Skeletal muscle satellite cell (primary cell): ENCODE data around the gene EPHB4.

ENCODE experiments used
- H3K27me3 ChIP-seq: 2 replicates; pipeline ENCODE4 v1.7.0; 2013; ENCODE audit warnings: low read length; ENCODE audit not compliant: control insufficient read depth, insufficient read depth
- H3K36me3 ChIP-seq: 2 replicates; pipeline ENCODE4 v1.7.0; 2013; ENCODE audit warnings: mild to moderate bottlenecking, control low read depth, low read length; ENCODE audit not compliant: insufficient read depth
- H3K4me1 ChIP-seq: 2 replicates; pipeline ENCODE4 v1.7.0; 2013; ENCODE audit warnings: low read length; ENCODE audit not compliant: control insufficient read depth, insufficient read depth
- H3K4me2 ChIP-seq: 2 replicates; pipeline ENCODE4 v1.7.0; 2013; ENCODE audit warnings: mild to moderate bottlenecking, low read length
- H3K4me3 ChIP-seq: 2 replicates; pipeline ENCODE4 v1.7.0; 2013; ENCODE audit warnings: low read length
- H3K9ac ChIP-seq: 2 replicates; pipeline ENCODE4 v1.7.0; 2013; ENCODE audit warnings: mild to moderate bottlenecking, low read depth, low read length, moderate library complexity
- H3K9me3 ChIP-seq: replicated peaks from 2 replicates; pipeline ENCODE4 v1.7.0; 2013; ENCODE audit warnings: mild to moderate bottlenecking, control low read depth, low read length

The EPHB4 gene

GRCh38 chr7:100852048-100852872 is 24.9 kb upstream of the EPHB4 start, which contains the start of gene SLC12A9:
SLC12A9 (plus strand) TSS chr7:100852713; CDS start chr7:100854198, 1,485 bp downstream.
- H3K4me2 ChIP-seq: peak within 1 kb of the TSS; percentile 98
- no peaks in the 10 kb centered on the region for H3K9me3 ChIP-seq
- H3K9ac ChIP-seq: peak within 1 kb of the TSS; percentile 88
- no peaks in the 10 kb centered on the region for H3K27me3 ChIP-seq
- H3K4me3 ChIP-seq: peak within 1 kb of the TSS; percentile 96
- peaks cover 7% of the 10 kb centered on the region for H3K4me1 ChIP-seq
- H3K36me3 ChIP-seq: no peaks in the 10 kb centered on the region

DNA sequence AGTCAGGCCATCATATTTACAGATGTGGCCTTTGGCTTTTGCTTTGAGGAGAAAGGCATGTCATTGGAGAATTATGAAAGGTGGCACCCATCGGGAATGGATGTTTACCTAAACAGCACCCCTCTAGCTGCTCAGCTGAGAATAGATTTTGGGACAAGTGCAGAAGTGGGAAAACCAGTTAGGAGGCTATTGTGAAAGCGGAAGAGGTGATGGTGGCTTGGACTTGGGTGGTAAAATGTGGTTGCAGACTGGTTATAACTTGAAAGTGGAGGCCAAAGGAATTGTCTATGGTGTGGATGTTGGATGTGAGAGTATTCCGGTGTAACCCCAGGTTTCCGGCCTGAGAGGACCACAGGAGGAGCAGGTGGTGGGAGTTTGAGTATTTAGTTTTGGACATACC is 20.0 kb upstream of the EPHB4 start:
- Histone ChIP-seq H3K9me3 (no peaks in the 10 kb centered on the region), H3K27me3 (no peaks in the 10 kb centered on the region), H3K4me3 (no peak overlapping the region), H3K9ac (no peak overlapping the region), H3K4me1 (peaks cover 3% of the 10 kb centered on the region), H3K4me2 (no peak overlapping the region), H3K36me3 (no peaks in the 10 kb centered on the region)

DNA sequence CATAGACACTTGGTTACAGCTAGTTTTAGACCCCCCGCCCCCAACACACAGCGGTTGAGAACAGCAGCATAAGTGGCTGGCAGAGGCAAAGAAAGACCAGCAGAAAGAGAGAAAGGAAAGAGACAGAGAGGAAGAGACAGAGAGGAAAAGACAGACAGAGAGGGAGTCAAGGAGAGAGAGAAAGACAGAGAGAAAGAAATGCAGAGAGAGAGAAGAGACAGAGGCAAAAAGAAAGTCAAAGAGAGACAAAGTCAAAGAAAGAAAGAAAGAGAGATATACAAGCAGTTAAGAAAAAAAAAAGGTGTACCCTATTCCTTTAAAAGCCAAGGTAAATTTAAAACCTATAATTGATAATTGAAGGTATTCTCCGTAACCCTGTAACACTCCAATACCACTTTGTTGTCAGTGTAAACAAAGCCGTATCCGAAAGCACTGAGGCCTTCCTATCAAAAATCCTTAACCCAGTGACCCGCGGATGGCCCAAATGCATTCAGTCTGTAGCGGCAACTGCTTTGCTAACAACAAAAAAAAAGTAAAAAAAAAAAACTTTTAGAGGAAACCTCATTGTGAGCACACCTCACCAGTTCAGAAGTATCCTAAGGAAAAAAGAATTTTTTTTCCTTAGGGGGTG is 13.3 kb upstream of the EPHB4 start:
- no peak overlapping the region for H3K9ac ChIP-seq
- no peak overlapping the region for H3K4me3 ChIP-seq
- H3K4me2 ChIP-seq: no peak overlapping the region
- H3K9me3 ChIP-seq: no peaks in the 10 kb centered on the region
- peaks cover 4% of the 10 kb centered on the region for H3K4me1 ChIP-seq
- no peaks in the 10 kb centered on the region for H3K27me3 ChIP-seq
- no peaks in the 10 kb centered on the region for H3K36me3 ChIP-seq

DNA sequence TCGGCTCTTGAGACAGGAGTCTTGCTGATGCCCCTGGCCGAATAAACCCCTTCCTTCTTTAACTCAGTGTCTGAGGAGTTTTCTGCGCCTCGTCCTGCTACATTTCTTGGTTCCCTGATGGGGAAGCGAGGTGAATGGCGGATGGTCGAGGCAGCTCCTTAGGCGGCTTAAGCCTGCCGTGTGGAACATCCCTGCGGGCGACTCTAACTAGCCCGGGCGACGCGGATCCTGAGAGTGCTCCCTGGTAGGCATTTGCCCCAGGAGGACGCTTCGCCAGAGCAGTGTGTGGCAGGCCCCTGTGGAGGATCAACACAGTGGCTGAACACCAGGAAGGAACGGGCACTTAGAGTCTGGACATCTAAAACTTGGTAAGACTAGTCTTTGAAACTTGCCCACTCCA is 12.0 kb upstream of the EPHB4 start:
- Histone ChIP-seq H3K9me3 (no peaks in the 10 kb centered on the region), H3K36me3 (no peaks in the 10 kb centered on the region), H3K4me3 (no peak overlapping the region), H3K4me1 (peaks cover 4% of the 10 kb centered on the region), H3K9ac (no peak overlapping the region), H3K27me3 (no peaks in the 10 kb centered on the region), H3K4me2 (no peak overlapping the region)

- Histone ChIP-seq H3K4me3 (peak overlapping the region; percentile 63), H3K9ac (peak overlapping the region; percentile 72), H3K4me1 (peaks cover 4% of the 10 kb centered on the region), H3K9me3 (no peaks in the 10 kb centered on the region), H3K4me2 (peak overlapping the region; percentile 74), H3K36me3 (no peaks in the 10 kb centered on the region), H3K27me3 (no peaks in the 10 kb centered on the region)
Observed at GRCh38 chr7:100837099-100837836, 9.9 kb upstream of the EPHB4 start.

DNA sequence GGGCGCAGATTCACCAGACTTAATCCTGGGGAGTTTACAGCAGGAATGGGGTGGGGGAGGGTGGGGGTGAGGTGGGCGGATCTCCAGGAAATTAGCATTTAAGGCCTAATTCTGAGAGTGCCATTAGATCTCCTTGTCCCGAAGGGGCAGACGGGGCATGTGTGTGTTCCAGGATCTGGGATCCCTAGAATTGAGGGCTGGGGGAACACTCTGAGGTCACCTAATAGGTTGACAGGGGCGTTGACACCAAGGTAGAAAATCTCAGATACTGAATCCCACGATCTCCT is 9.4 kb upstream of the EPHB4 start:
- Histone ChIP-seq H3K9me3 (no peaks in the 10 kb centered on the region), H3K36me3 (no peaks in the 10 kb centered on the region), H3K4me2 (peak overlapping the region; percentile 74), H3K4me3 (peak overlapping the region; percentile 63), H3K9ac (peak overlapping the region; percentile 72), H3K4me1 (peaks cover 4% of the 10 kb centered on the region), H3K27me3 (no peaks in the 10 kb centered on the region)

DNA sequence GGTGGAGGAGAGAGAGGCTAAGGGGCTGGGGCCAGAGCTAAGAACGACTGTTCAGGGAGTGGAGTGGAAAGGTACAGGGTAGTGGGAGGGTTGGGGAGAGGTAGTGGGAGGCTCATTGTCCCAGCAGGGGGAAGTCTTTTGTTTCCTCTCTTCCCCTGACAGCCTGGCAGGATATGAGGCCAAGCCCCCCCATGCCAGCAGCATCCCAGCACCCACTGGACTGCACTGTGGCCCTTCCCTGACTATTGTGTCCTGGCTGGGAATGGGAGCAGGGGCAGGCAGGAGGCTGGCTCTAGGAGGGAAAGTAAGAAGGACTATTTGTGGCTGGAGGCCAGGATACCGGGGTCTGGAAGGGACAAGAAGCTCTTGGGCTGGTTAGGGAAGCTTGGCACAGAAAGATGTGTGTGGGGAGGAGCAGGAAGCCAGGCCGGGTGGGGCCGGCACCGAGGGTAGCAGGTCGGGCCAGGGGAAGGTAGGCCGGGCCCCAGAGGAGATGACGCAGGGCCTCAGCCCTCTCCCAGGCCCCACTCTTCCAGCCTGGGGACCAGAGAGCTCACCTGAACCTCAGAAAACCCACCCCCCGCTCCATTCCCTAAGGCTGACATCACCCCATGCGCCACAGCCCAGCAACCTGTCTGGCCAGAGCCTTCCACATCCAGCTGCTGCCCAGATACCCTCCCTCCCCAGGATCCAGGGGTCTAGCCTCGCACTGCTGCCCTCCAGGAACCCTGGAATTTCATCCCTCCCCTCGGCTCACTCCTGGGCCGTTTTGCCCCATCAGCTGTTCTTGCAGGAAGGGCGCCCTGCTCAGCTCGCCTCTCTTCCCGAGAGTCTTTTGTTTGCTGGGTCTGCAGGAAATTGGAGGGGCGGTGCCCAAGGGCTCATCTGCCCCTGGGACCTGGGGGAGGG is 8.8 kb upstream of the EPHB4 start:
- Histone ChIP-seq H3K9ac (no peak overlapping the region), H3K4me1 (peaks cover 4% of the 10 kb centered on the region), H3K36me3 (no peaks in the 10 kb centered on the region), H3K4me3 (no peak overlapping the region), H3K4me2 (no peak overlapping the region), H3K27me3 (no peaks in the 10 kb centered on the region), H3K9me3 (no peaks in the 10 kb centered on the region)

GRCh38 chr7:100832281-100832633 is 4.9 kb upstream of the EPHB4 start:
- H3K27me3 ChIP-seq: no peaks in the 10 kb centered on the region
- no peak overlapping the region for H3K4me3 ChIP-seq
- H3K4me1 ChIP-seq: peaks cover 4% of the 10 kb centered on the region
- no peak overlapping the region for H3K9ac ChIP-seq
- H3K4me2 ChIP-seq: no peak overlapping the region
- H3K36me3 ChIP-seq: no peaks in the 10 kb centered on the region
- no peaks in the 10 kb centered on the region for H3K9me3 ChIP-seq

GRCh38 chr7:100830396-100830795 is 3.1 kb upstream of the EPHB4 start:
- no peak overlapping the region for H3K4me2 ChIP-seq
- H3K36me3 ChIP-seq: no peaks in the 10 kb centered on the region
- no peak overlapping the region for H3K4me3 ChIP-seq
- H3K27me3 ChIP-seq: no peaks in the 10 kb centered on the region
- H3K9me3 ChIP-seq: no peaks in the 10 kb centered on the region
- peaks cover 10% of the 10 kb centered on the region for H3K4me1 ChIP-seq
- H3K9ac ChIP-seq: no peak overlapping the region

- H3K9ac ChIP-seq: no peak overlapping the region
- no peak overlapping the region for H3K4me2 ChIP-seq
- H3K9me3 ChIP-seq: no peaks in the 10 kb centered on the region
- H3K4me1 ChIP-seq: peaks cover 21% of the 10 kb centered on the region
- peaks cover 1% of the 10 kb centered on the region for H3K36me3 ChIP-seq
- no peaks in the 10 kb centered on the region for H3K27me3 ChIP-seq
- H3K4me3 ChIP-seq: no peak overlapping the region
Observed at GRCh38 chr7:100829150-100829716, 1.9 kb upstream of the EPHB4 start.
